Gastroesophageal sphincter (tissue), 3 donors: Measurements from ENCODE around the gene KLF13.

Source experiments
- CTCF ChIP-seq, 4 experiments: fragments of 200-600 bp in 2 of 4; fragments of 450-650 bp in 2 of 4; sonication (generic) in 1 of 4; IDR thresholded peaks; one replicate each; pipeline ENCODE4 v1.5.1; 2017 to 2019; ENCODE audit warnings: antibody characterized with exemption in 4 of 4, mild to moderate bottlenecking in 2 of 4, moderate library complexity in 2 of 4
- EP300 ChIP-seq: sonication (generic); formaldehyde crosslinking; IDR thresholded peaks from one replicate; pipeline ENCODE4 v1.6.1; 2017; ENCODE audit warnings: antibody characterized with exemption, mild to moderate bottlenecking
- POLR2A ChIP-seq, 2 donors: fragments of 450-650 bp; IDR thresholded peaks; one replicate each; pipeline ENCODE4 v1.6.1; 2017; ENCODE audit warnings: antibody characterized with exemption in 2 of 2, mild to moderate bottlenecking in 2 of 2, moderate library complexity in 1 of 2
- POLR2AphosphoS5 ChIP-seq: sonication (generic); formaldehyde crosslinking; IDR thresholded peaks from one replicate; pipeline ENCODE4 v1.6.1; 2017; ENCODE audit warnings: antibody characterized with exemption

GRCh38 chr15:31280046-31280830 is 46.4 kb upstream of the KLF13 start:
- no peak for TF ChIP-seq CTCF (IDR thresholded peaks at IDR 0.05)
- TF ChIP-seq POLR2AphosphoS5 = peak; percentile 10
- no peak for TF ChIP-seq POLR2A (IDR thresholded peaks at IDR 0.05)
- no peak for TF ChIP-seq EP300
